Neural cell (in vitro differentiated cells): Measurements from ENCODE around the gene SFXN2. TPM values are rescaled to one million over a fixed set of nuclear protein-coding genes. Genes with fewer than 3 reads are reported as not detected.

ENCODE experiments used
- H2AFZ ChIP-seq: fragments of 200-600, 300-800 bp; sonication (generic), shearing (Covaris generic); 2 replicates; pipeline ENCODE4 v1.6.0; 2014; ENCODE audit warnings: low read depth, mild to moderate bottlenecking, antibody characterized with exemption, low read length, moderate library complexity
- H3F3A ChIP-seq: fragments of 200-600 bp; shearing (Covaris generic); 2 replicates; pipeline ENCODE4 v1.6.1; 2016; ENCODE audit warnings: mild to moderate bottlenecking, moderate library complexity, mixed read lengths, antibody characterized with exemption, low read length; ENCODE audit not compliant: insufficient read depth, poor library complexity, severe bottlenecking
- H3K27ac ChIP-seq: fragments of 200-600, 300-800 bp; sonication (generic), shearing (Covaris generic); 2 replicates; pipeline ENCODE4 v1.5.1; 2014; ENCODE audit warnings: mild to moderate bottlenecking, low read length, moderate library complexity
- H3K27me3 ChIP-seq: fragments of 300-800, 200-600 bp; sonication (generic), shearing (Covaris generic); 2 replicates; pipeline ENCODE4 v1.6.0; 2014; ENCODE audit warnings: mild to moderate bottlenecking, low read depth, low read length, moderate library complexity; ENCODE audit not compliant: insufficient read depth
- H3K36me3 ChIP-seq: fragments of 300-800, 200-600 bp; sonication (generic), shearing (Covaris generic); 2 replicates; pipeline ENCODE4 v1.5.1; 2014; ENCODE audit warnings: mild to moderate bottlenecking, antibody characterized with exemption, low read length, moderate library complexity; ENCODE audit not compliant: insufficient read depth
- H3K4me2 ChIP-seq: fragments of 300-800, 200-600 bp; sonication (generic), shearing (Covaris generic); 2 replicates; pipeline ENCODE4 v1.6.0; 2014; ENCODE audit warnings: mild to moderate bottlenecking, low read length
- H3K4me3 ChIP-seq: fragments of 300-800, 200-600 bp; sonication (generic), shearing (Covaris generic); 2 replicates; pipeline ENCODE4 v1.5.1; 2014; ENCODE audit warnings: mild to moderate bottlenecking, low read length, moderate library complexity
- H3K79me2 ChIP-seq: fragments of 200-600 bp; shearing (Covaris generic); replicated peaks from 2 replicates; pipeline ENCODE4 v1.6.0; 2014; ENCODE audit warnings: mild to moderate bottlenecking, low read length, moderate library complexity; ENCODE audit not compliant: insufficient read depth
- H3K9ac ChIP-seq: fragments of 300-800, 200-600 bp; sonication (generic), shearing (Covaris generic); 2 replicates; pipeline ENCODE4 v1.6.1; 2016; ENCODE audit warnings: mild to moderate bottlenecking, low read length, mixed read lengths
- H3K9me2 ChIP-seq: fragments of 200-600 bp; shearing (Covaris generic); 2 replicates; pipeline ENCODE4 v1.6.1; 2016; ENCODE audit warnings: mild to moderate bottlenecking, low read length, mixed read lengths; ENCODE audit not compliant: insufficient read depth
- H3K9me3 ChIP-seq: fragments of 200-600, 300-800 bp; sonication (generic), shearing (Covaris generic); 2 replicates; pipeline ENCODE4 v1.6.1; 2016; ENCODE audit warnings: mild to moderate bottlenecking, mixed run types, low read length, moderate library complexity, mixed read lengths
- H4K20me1 ChIP-seq: fragments of 200-600 bp; shearing (Covaris generic); 2 replicates; pipeline ENCODE4 v1.6.1; 2016; ENCODE audit warnings: mild to moderate bottlenecking, mixed run types; ENCODE audit not compliant: insufficient read depth
- EP300 ChIP-seq: fragments of 450-650 bp; conservative IDR thresholded peaks from 2 replicates; pipeline ENCODE4 v1.6.1; 2014; ENCODE audit warnings: antibody characterized with exemption, mild to moderate bottlenecking, moderate library complexity; ENCODE audit not compliant: poor library complexity, severe bottlenecking
- EZH2 ChIP-seq: fragments of 200-600, 300-800 bp; shearing (Covaris generic), sonication (generic); IDR thresholded peaks from 2 replicates; pipeline ENCODE4 v1.6.1; 2014; ENCODE audit warnings: antibody characterized with exemption, low read length, borderline replicate concordance, mild to moderate bottlenecking; ENCODE audit not compliant: insufficient read depth, poor library complexity, severe bottlenecking
- MXI1 ChIP-seq: fragments of 450-650 bp; conservative IDR thresholded peaks from 2 replicates; pipeline ENCODE4 v1.6.1; 2014; ENCODE audit warnings: antibody characterized with exemption, mild to moderate bottlenecking; ENCODE audit not compliant: poor library complexity, severe bottlenecking
- POLR2AphosphoS5 ChIP-seq: IDR thresholded peaks from 2 replicates; pipeline ENCODE4 v1.6.1; 2012
- RAD21 ChIP-seq: fragments of 450-650 bp; conservative IDR thresholded peaks from 2 replicates; pipeline ENCODE4 v1.6.1; 2014; ENCODE audit warnings: antibody characterized with exemption, mild to moderate bottlenecking, moderate library complexity
- SMC3 ChIP-seq: fragments of 450-650 bp; conservative IDR thresholded peaks from 2 replicates; pipeline ENCODE4 v1.6.1; 2014; ENCODE audit warnings: antibody characterized with exemption, mild to moderate bottlenecking, moderate library complexity; ENCODE audit not compliant: poor library complexity
- TAF1 ChIP-seq: IDR thresholded peaks from 2 replicates; pipeline ENCODE4 v1.6.1; 2012; ENCODE audit warnings: low read depth
- polyA plus RNA-seq: library from polyadenylated mRNA; depleted of rRNA; stranded (reverse); fragments of >200 nt; gene quantifications from 2 replicates; pipeline ENCODE4 v1.2.3, GENCODE V29; 2014
- TF ChIP-seq, protein P1 (sequence below): IDR thresholded peaks from 2 replicates; pipeline ENCODE4 v1.6.1; 2012; ENCODE audit warnings: borderline replicate concordance
- TF ChIP-seq, protein P2 (sequence below): fragments of 450-650 bp; IDR thresholded peaks from 2 replicates; pipeline ENCODE4 v1.5.1; 2014; ENCODE audit warnings: antibody characterized with exemption, mild to moderate bottlenecking, moderate library complexity; ENCODE audit not compliant: poor library complexity, severe bottlenecking

Gene SFXN2
- polyA plus RNA-seq, 1 donor from 2014 or later = 16.0 TPM

- TF ChIP-seq MXI1 (no peak), POLR2AphosphoS5 (no peak), RAD21 (no peak), EZH2 (no peak), SMC3 (no peak), TAF1 (no peak), EP300 (no peak)
- TF ChIP-seq, protein P1, sequence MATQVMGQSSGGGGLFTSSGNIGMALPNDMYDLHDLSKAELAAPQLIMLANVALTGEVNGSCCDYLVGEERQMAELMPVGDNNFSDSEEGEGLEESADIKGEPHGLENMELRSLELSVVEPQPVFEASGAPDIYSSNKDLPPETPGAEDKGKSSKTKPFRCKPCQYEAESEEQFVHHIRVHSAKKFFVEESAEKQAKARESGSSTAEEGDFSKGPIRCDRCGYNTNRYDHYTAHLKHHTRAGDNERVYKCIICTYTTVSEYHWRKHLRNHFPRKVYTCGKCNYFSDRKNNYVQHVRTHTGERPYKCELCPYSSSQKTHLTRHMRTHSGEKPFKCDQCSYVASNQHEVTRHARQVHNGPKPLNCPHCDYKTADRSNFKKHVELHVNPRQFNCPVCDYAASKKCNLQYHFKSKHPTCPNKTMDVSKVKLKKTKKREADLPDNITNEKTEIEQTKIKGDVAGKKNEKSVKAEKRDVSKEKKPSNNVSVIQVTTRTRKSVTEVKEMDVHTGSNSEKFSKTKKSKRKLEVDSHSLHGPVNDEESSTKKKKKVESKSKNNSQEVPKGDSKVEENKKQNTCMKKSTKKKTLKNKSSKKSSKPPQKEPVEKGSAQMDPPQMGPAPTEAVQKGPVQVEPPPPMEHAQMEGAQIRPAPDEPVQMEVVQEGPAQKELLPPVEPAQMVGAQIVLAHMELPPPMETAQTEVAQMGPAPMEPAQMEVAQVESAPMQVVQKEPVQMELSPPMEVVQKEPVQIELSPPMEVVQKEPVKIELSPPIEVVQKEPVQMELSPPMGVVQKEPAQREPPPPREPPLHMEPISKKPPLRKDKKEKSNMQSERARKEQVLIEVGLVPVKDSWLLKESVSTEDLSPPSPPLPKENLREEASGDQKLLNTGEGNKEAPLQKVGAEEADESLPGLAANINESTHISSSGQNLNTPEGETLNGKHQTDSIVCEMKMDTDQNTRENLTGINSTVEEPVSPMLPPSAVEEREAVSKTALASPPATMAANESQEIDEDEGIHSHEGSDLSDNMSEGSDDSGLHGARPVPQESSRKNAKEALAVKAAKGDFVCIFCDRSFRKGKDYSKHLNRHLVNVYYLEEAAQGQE = no peak
- TF ChIP-seq, protein P2, sequence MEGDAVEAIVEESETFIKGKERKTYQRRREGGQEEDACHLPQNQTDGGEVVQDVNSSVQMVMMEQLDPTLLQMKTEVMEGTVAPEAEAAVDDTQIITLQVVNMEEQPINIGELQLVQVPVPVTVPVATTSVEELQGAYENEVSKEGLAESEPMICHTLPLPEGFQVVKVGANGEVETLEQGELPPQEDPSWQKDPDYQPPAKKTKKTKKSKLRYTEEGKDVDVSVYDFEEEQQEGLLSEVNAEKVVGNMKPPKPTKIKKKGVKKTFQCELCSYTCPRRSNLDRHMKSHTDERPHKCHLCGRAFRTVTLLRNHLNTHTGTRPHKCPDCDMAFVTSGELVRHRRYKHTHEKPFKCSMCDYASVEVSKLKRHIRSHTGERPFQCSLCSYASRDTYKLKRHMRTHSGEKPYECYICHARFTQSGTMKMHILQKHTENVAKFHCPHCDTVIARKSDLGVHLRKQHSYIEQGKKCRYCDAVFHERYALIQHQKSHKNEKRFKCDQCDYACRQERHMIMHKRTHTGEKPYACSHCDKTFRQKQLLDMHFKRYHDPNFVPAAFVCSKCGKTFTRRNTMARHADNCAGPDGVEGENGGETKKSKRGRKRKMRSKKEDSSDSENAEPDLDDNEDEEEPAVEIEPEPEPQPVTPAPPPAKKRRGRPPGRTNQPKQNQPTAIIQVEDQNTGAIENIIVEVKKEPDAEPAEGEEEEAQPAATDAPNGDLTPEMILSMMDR = no peak
- Histone ChIP-seq H3K9ac (no peak overlapping the region), H3F3A (no peaks in the 10 kb centered on the region), H2AFZ (no peak overlapping the region), H3K9me2 (no peaks in the 10 kb centered on the region), H3K36me3 (no peaks in the 10 kb centered on the region), H3K9me3 (no peaks in the 10 kb centered on the region), H3K27ac (no peak overlapping the region), H4K20me1 (no peaks in the 10 kb centered on the region), H3K4me2 (no peak overlapping the region), H3K4me3 (no peak overlapping the region), H3K27me3 (no peaks in the 10 kb centered on the region), H3K79me2 (peaks cover 3% of the 10 kb centered on the region)
Observed at GRCh38 chr10:102769375-102770107, 55.1 kb downstream of the SFXN2 start.

DNA sequence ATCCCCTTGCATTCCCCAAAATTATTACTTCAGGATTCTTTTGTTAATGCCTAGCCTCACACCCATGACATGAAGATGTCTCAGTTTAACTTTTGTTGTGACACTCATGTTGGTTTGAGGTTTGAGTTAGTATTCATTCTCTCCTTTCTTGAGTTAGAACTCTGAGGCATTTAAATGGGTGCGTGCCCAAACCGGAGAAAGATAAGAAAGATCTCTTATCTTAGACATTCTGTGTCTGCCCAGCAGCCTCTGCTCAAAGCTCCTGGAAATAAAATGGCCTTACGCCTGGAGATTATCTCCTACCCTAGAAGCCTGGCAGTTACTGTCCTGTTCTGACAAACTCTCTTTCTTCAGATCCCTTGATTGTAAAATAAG is 55.7 kb downstream of the SFXN2 start:
- Histone ChIP-seq H3F3A (no peaks in the 10 kb centered on the region), H3K27me3 (no peaks in the 10 kb centered on the region), H2AFZ (no peak overlapping the region), H3K4me3 (no peak overlapping the region), H3K9me2 (no peaks in the 10 kb centered on the region), H4K20me1 (no peaks in the 10 kb centered on the region), H3K9ac (no peak overlapping the region), H3K4me2 (no peak overlapping the region), H3K36me3 (no peaks in the 10 kb centered on the region), H3K9me3 (no peaks in the 10 kb centered on the region), H3K79me2 (peaks cover 3% of the 10 kb centered on the region), H3K27ac (no peak overlapping the region)
- TF ChIP-seq POLR2AphosphoS5 = no peak
